ENCODE results near the gene ZNF736.

- no peak for TF ChIP-seq USF2 (IDR thresholded peaks at IDR 0.05; ENCODE audit: low read length)
- no peak for TF ChIP-seq ATF2 (IDR thresholded peaks at IDR 0.05; ENCODE audit: low read length)
- TF ChIP-seq POLR2AphosphoS5 (IDR thresholded peaks at IDR 0.05; ENCODE audit: low read depth, low read length) = no peak
- TF ChIP-seq CTCF (IDR thresholded peaks at IDR 0.05; ENCODE audit: control extremely low read depth in 1 of 3, insufficient read depth in 1 of 3, low read depth in 1 of 3, low read length in 3 of 3) = no peak
- TF ChIP-seq SP1 (IDR thresholded peaks at IDR 0.05; ENCODE audit: low read depth, low read length) = no peak
- no peak for TF ChIP-seq POLR2A (IDR thresholded peaks at IDR 0.05; ENCODE audit: control extremely low read depth in 1 of 2, low read depth in 2 of 2, low read length in 2 of 2)
- no peak for TF ChIP-seq EGR1 (IDR thresholded peaks at IDR 0.05; ENCODE audit: borderline replicate concordance, low read depth, low read length)
- TF ChIP-seq MAFK (IDR thresholded peaks at IDR 0.05; ENCODE audit: low read depth, low read length) = no peak
- no peak for TF ChIP-seq KDM1A (IDR thresholded peaks at IDR 0.05; ENCODE audit: borderline replicate concordance, low read length)
- no peak for TF ChIP-seq SP2 (IDR thresholded peaks at IDR 0.05; ENCODE audit: low read length)
- TF ChIP-seq TAF1 (IDR thresholded peaks at IDR 0.05; ENCODE audit: low read depth, low read length) = no peak
Measured at GRCh38 chr7:64310426-64310825, 3.3 kb upstream of the ZNF736 start.

Data from H1 (cell line).